Measurements from ENCODE around the gene SCIN.
"Not testable (repeated sequence)": the region's sequence is repeated elsewhere in the genome, so short reads cannot be mapped to it uniquely, and the experiment has no call there.

SCIN gene

DNA sequence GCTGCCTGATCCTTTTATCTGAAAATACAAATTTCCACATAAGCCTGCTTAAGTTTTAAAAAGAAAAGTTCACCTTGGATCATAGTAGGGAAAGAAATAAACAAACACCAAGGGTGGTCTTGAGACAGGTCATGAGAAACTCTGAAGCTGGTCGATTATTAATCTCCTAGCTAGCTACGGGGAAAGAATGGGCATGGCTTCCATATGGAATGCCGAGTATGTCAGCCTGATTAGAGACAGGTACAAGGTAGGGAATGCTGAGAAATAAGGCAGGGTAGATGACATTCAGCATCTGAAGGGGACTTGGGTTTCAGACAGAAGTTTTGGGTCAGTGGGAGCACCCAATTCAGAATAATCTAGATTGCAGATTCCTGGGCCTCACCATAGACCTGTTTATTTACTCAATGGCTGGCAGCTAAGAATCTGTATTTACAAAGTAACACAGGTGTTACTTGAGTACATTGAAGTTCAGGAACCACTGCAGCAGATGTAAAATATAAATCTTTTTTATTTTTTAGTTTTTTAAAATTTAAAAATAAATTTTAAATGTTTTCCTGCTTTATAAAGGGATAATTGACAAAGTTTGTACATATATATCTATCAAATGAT, 49.0 kb downstream of the SCIN start:
- DNase-seq, result no peak

DNA sequence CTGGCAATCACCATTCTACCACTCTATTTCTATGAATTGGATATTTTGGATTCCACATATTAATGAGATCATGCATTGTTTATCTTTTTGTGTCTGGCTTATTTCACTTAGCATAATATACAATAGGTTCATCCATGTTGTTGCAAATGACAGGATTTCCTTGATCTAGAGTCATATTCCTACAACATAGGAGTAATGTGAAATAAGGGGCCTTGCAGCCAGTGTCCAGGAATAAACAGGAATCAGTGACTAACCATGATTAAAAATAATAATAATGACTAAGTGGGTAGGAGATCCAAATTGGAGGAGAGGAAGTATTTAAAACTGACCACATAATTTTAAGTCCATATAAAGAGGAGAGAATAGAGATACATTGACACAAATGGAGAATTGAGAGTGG, 49.9 kb downstream of the SCIN start:
- no peak for DNase-seq

DNA sequence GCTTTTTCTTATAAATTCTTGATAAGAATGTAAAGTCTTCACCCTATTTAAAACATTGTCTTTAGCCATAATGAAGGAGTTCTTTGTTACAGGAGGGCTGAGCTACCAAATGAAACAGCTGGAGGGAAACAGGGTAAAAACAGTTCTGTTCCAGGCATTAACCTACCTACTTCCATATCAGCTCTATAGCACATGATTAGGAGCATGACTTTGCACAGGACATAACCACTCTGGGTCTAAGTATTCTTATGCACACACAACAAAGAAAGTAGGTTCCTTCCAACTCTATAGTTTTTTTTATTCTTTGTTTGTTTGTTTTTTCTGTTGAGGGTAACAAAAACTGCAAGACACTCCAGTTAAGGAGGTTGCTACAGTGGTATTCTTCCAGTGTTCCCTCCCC, 52.7 kb downstream of the SCIN start:
- no peak for DNase-seq

DNA sequence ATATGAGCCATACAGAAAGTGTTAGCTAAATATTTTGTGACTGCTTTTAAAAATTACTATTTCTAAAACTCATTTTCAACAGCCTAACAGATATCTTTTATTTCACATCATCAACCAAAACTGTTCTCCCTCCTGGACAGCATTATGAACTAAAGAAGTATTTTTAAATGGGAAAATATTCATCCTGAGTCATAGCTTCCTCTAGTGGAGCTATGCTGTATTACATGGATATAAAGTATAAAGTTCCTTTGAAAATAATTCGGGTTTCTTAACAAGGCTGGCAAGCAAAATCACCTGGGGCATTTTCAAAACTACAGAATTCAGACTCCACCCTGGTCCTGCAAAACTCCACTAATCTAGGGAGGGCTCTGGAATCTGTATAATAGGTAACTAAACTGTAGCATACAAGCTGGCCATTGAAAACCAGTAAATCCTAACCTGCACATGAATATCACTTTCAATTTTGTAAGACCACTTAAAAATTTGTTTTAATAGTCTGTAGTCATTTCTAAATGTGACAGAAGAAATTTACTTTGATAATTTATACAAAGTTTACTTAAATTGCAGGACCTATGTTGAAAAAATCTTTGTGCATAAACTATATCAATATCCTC, 53.5 kb downstream of the SCIN start:
- DNase-seq, result no peak

DNA sequence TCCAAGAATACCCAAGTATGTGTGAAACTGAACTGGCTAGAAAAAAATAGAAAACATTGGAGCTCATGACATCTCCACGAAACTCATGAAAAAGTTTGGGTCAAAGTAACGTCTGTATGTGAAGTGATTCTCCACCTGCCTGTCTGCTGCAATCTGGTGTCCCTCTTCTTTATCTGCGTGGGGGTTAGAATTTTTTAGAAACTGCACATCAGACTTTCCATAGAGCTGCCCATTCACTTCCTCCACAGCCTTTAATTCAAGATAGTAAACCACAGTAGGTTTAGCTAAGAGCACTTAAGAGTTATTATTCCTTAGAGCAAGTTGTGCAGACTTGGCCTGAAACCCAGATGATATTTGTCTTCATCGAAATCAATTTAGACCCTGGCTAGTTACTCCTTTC, 55.3 kb downstream of the SCIN start:
- no peak for DNase-seq

DNA sequence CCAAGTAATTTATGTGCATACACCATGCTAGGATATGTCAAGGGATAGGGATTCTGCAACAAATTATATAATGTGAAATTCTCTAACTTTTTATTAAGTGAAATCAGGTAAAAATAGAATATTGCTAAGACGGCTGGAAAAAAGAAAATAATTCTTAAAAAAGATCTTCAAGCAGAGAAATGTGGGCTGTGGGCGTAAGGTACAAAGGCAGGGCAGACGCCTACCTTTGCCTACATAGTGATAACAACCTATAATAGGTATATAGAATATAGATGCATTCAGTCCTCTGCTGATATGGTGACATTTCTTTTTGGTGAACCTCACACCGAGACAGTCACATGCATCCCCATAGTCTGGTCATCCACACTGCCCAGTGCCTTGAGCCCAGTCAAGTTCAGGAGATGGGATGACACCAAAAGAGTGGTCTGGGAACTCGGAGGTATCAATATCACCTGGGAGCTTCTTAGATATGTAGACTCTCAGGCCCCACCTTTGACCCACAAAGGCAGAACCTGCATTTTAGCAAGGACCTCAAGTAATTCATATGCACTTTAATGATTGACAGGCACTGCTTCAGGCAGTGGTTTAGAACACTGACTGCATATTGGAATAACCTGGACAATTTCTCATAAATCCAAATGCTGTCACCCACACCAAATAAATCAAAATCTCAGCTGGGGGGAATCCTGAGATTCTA, 59.4 kb downstream of the SCIN start:
- DNase-seq, result no peak

DNA sequence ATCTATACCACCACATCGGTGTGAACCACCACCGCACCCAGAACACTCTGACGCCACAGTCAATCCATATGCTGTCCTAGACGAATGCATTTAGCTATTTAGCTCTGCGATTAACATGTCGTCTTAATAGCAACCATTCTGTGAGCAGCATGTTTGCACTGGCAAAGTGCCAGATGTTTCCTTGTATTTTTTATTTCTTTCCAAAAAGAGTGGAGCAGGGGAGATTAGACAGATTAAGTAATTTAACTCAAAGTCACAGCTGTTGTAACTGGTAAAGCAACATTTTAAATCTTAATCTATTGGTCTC, 59.9 kb downstream of the SCIN start:
- DNase-seq, result no peak

DNA sequence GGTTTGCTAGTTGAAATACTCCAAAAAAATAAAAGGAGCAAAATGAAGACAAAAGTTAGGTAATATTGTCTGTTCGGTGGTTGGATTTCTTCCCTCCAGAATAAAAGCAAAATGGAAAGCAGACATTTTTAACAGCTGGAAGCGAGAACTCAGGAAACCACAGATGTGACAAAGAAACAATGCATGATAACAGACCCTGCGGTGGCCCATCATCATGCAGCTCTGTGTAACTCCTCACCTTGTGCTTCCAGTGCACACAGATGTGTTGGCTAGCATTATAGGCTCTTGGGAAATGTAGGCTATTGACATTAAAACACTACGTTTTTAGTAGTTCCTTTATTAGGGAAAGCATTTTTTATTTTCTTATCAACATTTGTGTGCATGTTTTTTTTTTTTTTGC, 63.1 kb downstream of the SCIN start:
- no peak for DNase-seq

DNA sequence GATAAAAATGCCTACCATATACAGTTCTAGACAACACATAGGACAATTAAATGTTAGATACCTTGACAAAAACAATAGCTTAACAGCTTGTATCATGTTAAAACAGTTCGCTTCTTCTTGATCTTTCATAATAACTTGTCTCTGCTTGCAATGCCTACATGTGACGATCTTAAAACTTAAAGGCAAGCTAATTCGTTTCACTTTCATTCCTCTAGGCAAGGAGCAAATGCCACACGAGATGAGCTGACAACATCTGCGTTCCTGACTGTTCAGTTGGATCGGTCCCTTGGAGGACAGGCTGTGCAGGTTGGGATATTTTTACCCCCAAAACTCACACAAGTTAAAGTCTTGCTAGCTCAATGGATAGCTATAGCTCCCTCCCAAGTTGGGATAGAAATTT, 65.3 kb downstream of the SCIN start:
- DNase-seq, result peak; percentile 28

DNA sequence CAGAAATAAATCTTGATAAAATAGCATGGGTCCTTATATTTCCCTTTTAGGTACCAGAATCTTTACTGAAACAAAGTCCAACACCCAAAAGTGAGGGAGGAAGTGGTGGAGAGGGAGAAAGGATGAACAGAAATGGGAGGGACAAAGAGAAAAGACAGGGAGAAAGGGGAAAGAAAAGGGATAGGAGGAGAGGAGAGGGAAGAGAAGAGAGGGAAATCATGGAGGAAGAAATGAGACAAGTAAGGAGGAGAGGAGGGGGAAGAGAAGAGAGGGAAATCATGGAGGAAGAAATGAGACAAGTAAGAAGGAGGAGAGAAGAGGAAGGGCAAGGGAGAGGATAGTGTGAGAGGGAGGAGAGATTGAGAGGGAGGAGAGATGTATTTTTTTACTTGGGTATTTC, 66.8 kb downstream of the SCIN start:
- DNase-seq, result no peak

DNA sequence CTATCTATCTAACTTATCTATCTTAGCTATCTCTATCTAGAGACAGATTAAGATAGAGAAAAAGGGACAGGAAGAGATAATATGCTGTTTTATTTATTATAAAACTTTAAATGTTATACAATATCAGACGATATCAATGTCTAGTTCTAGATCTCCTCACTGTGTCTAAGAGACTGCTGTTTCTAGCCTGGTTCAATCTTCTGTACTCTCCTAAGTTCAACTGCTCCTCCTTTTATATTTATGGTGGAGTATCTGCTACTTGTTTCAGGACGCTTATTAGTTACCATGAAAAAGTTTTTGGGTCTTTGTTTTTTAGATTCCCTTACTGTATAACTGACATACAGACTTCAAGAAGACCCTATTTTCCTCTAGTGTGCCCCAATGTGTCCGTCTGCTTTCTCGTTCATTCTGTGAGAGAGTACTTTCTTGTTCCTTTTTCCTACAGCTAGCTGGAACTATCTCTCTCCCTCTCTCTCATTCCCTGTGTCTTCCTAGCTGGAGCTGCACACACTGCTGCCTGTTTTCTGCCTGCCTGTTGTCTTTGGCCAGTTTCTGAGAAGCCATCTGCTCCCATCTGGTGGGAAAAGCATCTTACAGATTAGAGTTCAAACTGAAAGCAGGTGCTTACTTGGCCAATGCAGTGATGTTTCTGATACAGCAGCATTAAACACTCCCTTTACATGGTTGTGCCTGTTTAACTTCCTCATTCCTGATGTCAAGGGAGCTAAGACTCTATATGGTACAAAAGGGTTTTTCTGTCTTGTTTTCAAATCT, 67.5 kb downstream of the SCIN start:
- DNase-seq, result peak; percentile 11

DNA sequence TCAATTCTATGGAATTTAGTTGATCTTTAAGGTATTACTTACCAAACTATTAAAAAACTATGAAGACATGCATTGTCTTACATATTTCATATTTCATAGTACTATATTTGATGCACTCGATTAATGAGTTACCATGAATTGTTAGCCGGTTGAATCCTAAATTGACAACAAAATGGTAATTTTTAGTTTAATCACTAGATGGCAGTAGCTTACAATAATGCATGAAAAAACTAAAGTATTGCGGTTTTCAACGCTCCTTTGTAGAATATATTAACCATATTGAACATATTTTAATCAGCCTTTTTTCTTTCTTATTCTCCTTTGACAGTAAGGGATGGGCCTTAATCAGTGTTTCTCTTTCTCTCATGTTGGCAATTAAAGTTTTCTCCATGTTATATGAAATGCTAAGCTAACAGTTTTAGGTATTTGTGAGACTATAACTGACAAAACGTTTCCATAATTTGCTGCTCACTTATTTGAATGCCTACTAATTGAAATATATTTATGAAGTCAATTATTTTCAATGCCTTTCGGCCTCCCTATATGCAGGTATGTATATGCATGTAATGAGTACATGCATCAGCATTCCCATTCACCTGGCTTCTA, 68.4 kb downstream of the SCIN start:
- DNase-seq, result peak; percentile 62

DNA sequence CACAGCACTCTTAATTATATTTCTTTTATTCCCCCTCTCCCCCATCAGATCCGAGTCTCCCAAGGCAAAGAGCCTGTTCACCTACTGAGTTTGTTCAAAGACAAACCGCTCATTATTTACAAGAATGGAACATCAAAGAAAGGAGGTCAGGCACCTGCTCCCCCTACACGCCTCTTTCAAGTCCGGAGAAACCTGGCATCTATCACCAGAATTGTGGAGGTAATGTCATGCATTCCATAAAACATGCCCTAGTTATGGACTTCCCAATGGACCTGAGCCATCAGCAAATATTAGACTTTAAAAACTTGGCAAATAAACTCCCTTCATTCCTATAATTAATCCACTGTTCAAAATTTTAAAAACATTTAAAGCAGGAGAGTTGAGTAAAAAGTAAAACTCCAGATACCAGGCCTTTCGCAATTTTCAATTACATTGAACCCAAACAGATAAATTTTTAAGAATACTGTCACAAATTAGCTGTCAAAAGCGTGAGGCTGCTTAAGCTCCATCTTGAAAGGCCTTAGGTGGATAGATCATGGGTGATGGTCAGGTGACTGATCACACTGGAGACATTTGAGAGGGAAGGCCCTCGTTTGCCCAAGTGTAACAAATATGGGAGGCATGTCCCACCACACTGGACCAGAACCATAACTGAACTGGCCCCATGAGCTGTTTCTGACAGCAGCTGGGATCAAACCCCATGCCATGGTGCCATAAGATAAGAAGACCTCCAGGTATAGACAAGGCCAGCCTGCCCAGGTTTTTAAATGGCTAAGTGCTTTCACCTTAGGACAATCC, 70.0 kb downstream of the SCIN start:
- DNase-seq, result no peak

DNA sequence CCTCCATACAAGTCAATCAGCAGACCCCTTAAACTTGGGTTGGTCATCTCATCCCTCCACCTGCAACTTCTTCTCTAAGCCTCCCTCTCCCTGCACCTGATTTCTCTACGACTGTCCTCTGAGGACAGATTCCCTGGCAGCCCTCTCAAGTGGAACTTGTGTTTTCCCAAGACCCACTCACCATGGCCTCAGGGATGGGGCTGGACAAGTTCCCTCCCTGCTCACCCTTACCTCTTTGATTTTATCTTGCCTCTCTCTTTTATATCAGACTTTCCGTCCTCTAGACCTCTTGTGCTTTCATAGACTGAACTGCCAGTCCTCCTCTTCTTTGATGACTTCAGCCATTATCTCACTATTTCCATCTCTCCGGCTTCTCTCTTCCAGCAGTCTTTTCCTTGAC, 70.7 kb downstream of the SCIN start:
- DNase-seq, result no peak

DNA sequence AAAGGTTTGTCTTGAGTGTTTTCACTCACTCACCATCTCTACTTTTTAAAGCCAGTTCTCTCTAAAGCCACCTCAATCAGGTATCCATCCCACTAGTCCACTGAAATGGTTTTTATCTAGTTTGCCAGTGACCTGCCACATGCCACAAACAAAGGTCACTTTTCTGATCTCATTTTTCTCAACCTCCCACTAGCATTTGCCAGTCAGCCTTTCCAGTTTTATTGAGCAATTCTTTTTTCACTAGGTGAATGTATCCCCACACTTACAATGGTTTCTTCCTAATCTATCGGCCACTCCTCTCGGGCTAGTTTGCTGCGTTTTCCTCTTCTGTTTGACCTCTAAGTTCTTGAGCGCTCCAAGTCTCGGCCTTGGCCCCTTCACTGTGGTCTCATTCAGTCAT, 72.0 kb downstream of the SCIN start:
- DNase-seq, result no peak

DNA sequence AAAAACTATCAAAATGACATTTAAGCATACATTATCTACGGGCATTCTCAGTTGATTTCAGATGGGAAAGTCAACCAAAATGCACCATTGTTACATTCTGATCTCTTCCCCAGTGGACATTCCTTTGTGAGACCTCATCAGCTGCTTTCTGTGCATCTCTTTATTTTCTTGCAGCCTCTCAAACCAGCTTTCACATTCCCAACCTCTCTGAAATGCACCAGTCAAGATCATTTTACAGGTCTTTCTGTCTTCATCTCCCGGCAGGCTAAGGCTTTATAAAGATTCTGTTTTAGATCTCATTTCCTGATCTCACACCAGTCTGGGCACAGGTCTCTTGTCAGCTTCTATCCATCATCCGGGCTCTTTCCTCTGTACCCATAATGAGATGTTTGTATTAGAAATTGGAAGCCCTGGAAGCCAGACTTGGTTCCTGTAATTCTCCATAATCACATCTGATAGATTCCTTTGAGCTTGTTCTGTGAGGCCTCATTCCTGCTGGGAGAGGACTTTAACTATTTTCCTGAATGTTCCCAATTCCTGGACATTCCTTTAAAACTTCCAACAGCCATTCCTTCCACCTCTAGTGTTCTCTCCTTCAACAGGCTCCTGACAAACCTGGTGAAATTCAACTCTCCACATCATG, 72.6 kb downstream of the SCIN start:
- no peak for DNase-seq

DNA sequence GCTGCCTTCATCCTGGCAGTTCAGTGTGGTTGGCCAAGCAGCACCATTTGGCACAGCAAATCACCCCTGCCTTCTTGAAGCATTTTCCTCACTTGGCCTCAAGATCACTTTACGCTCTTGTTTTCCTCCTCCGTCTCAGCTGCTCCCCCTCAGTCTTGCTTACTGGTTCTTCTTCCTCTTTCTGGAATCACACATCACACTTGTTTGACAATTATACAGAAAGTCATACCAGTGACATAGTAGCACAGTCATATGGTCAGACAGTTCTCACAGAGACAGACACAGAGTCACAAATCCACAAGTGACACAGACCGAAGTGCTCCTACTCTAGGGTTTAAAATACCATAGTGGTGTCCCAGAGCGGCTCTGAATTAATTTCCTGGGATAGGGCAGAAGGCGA, 73.1 kb downstream of the SCIN start:
- no peak for DNase-seq

DNA sequence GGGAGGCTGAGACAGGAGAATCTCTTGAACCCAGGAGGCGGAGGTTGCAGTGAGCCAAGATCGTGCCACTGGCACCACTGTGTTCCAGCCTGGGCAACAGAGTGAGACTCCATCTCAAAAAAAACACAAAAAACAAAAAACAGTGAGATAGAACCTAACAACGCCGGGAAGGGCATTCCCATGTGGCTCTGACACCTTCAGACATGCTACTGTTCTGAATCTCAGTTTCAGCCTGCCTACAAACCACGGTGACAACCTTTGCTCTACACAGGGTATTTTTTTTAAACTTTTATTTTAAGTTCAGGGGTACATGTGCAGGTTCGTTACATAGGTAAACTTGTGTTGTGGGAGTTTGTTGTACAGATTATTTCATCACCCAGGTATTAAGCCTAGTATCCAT, 74.7 kb downstream of the SCIN start:
- not testable (repeated sequence) for DNase-seq

DNA sequence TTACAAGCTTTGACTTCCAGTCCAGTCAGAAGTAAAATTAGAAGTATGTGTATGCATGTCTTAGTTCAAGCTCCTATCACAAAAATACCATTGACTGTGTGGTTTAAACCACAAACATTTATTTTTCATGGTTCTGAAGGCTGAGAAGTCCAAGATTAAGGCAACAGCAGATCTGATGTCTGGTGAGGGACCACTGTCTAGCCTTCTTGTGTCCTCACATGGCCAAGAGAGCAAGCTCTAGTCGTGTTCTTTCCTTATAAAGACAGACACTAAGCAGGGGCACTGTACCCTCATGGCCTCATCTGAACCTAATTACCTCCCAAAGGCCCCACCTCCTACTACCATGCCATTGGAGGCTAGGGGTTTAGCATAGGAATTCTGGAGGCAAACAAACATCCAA, 75.6 kb downstream of the SCIN start:
- DNase-seq, result no peak

DNA sequence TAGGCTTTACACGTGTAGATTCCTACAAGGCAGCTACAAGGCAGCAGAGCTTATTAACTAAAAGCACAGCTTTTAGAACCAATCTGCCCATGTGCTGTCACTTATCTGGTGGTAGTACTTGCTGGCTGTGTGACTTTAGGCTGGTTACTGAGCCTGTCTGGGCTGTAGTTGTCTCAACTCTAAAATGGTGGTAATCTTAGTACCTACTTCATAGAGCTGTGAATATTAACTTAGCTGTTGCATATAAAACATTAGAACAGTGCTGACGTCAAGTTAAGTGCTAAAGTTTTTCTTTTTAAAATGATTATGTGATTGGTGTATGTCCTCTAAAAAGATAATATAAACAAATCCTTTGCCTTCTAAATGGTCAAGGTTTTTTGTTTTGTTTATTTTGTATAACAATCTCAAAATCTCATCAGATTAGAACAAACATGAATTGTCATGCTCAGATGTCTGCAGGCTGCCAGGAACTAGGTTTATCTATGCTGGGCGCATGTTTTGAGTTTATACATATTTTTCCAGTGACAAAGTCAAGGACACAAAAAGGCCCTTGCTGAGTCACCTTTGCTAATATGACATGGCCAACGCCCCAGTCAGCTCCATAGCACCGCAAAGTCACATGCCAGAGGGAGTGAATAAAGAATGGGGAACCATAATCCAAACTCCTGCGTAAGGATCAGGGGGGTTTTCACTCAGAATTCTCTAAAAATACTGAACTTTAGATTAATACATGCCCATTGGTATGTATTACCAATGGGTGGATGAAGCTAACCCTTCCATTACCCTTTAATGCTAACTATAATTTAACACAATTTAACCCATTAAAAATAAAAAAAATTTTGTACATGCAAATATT, 77.1 kb downstream of the SCIN start:
- DNase-seq, result no peak

DNA sequence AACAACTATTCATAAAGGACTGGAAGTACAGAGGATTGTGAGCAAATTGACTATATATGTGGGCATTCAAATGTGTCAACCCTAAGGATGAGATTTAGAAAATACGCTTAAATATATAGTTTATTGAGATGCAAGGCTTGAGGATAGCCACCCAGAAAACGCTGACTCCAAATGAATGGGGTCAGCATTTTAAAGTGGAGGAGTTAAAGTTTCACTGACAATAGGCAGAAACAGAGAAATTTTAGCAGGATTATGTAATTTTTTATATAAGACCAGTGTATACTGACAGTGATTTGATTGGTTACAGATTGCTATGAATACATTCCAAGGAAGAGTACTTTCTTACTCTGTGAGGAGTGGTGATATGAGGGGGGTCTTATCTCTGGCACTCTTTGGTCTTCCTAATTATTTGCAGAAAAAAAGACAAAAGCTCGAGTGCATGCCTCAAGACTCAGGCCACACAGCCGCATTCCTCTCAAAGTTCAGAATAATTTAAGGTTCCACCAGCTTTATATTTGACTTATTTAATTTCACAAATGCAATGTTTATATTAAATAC, 78.3 kb downstream of the SCIN start:
- no peak for DNase-seq
